T-cell (primary cell): Measurements from ENCODE around the gene CREB3L2. TPM values are rescaled to one million over a fixed set of nuclear protein-coding genes. Genes with fewer than 3 reads are reported as not detected.
"Not testable (repeated sequence)": the region's sequence is repeated elsewhere in the genome, so short reads cannot be mapped to it uniquely, and the experiment has no call there.

Experiments
- ATAC-seq, 4 experiments: fragments of 200-7000 bp in 3 of 4; fragments of 150-1000 bp in 1 of 4; cut with Tn5 transposase; replicated peaks in 1 of 4; 1 replicate in 3 of 4; 2 replicates in 1 of 4; pipeline ENCODE4 v1.10.0; 2021; ENCODE audit warnings: moderate library complexity in 3 of 4, mild to moderate bottlenecking in 2 of 4, moderate number of reproducible peaks in 1 of 4
- CTCF ChIA-PET, 2 donors: fragments of 300-600 bp; sonication (Branson Sonifier 250); formaldehyde crosslinking; loops; one replicate each; lab custom pipeline; 2022; ENCODE audit warnings: antibody characterized with exemption in 2 of 2; lab: Charles Lee
- POLR2A ChIA-PET, 2 donors: fragments of 300-600 bp; sonication (Branson Sonifier 250); formaldehyde crosslinking; loops; one replicate each; lab custom pipeline; 2022; ENCODE audit warnings: antibody characterized with exemption in 2 of 2; lab: Charles Lee
- DNase-seq, 35 experiments: peaks; one replicate each; pipeline versions ENCODE4 v3.0.0 to v3.0.0-alpha.2; 2013 to 2023
- H3K27ac ChIP-seq: one replicate; pipeline ENCODE4 v1.5.1; 2013; ENCODE audit warnings: low read length
- H3K27me3 ChIP-seq, 2 experiments: replicated peaks in 1 of 2; 1 replicate in 1 of 2; 2 replicates in 1 of 2; pipeline versions ENCODE4 v1.6.1 to v1.7.0; 2013; ENCODE audit warnings: low read length in 1 of 2, mixed read lengths in 1 of 2; ENCODE audit not compliant: control insufficient read depth in 2 of 2, insufficient read depth in 2 of 2; ENCODE audit errors: extremely low read depth in 1 of 2
- H3K36me3 ChIP-seq, 2 donors: 1 replicate in 1 of 2; 2 replicates in 1 of 2; pipeline versions ENCODE4 v1.6.1 to v1.7.0; 2013; ENCODE audit warnings: low read length in 1 of 2; ENCODE audit not compliant: control insufficient read depth in 2 of 2, insufficient read depth in 1 of 2; ENCODE audit errors: extremely low read depth in 1 of 2
- H3K4me1 ChIP-seq, 2 experiments: 1 replicate in 1 of 2; 2 replicates in 1 of 2; pipeline versions ENCODE4 v1.6.1 to v1.7.0; 2013; ENCODE audit warnings: low read length in 2 of 2, mixed read lengths in 1 of 2; ENCODE audit not compliant: insufficient read depth in 2 of 2, control insufficient read depth in 1 of 2; ENCODE audit errors: extremely low read depth in 1 of 2
- H3K4me3 ChIP-seq, 2 donors: 1 replicate in 1 of 2; 2 replicates in 1 of 2; pipeline versions ENCODE4 v1.5.1 to v1.7.0; 2013; ENCODE audit warnings: mild to moderate bottlenecking in 2 of 2, low read length in 1 of 2, moderate library complexity in 1 of 2; ENCODE audit not compliant: control insufficient read depth in 1 of 2; ENCODE audit errors: extremely low read depth in 1 of 2
- H3K9me3 ChIP-seq: 2 replicates; pipeline ENCODE4 v1.7.0; 2013
- H3K27ac Mint-ChIP-seq, 2 donors: one replicate each; pipeline ENCODE4 v1.8.0; 2020 to 2021; ENCODE audit warnings: mild to moderate bottlenecking in 2 of 2, mixed read lengths in 2 of 2
- H3K27me3 Mint-ChIP-seq, 2 donors: one replicate each; pipeline ENCODE4 v1.8.0; 2021 to 2022; ENCODE audit warnings: mixed read lengths in 2 of 2
- H3K36me3 Mint-ChIP-seq: one replicate; pipeline ENCODE4 v1.8.0; 2021; ENCODE audit warnings: mixed read lengths
- H3K4me1 Mint-ChIP-seq, 3 donors: one replicate each; pipeline ENCODE4 v1.8.0; 2020 to 2022; ENCODE audit warnings: mixed read lengths in 3 of 3, mild to moderate bottlenecking in 1 of 3
- H3K4me3 Mint-ChIP-seq, 3 donors: one replicate each; pipeline ENCODE4 v1.8.0; 2020 to 2022; ENCODE audit warnings: mild to moderate bottlenecking in 3 of 3, mixed read lengths in 3 of 3, moderate library complexity in 3 of 3
- H3K9me3 Mint-ChIP-seq, 3 donors: one replicate each; pipeline ENCODE4 v1.8.0; 2020 to 2022; ENCODE audit warnings: mixed read lengths in 3 of 3
- WGBS: methylation state at CpG from one replicate; pipeline ENCODE4 v1.1.5; 2013; ENCODE audit warnings: missing lambda C conversion rate; ENCODE audit not compliant: insufficient coverage; 5-methylcytosine and 5-hydroxymethylcytosine counted together
- total RNA-seq, 35 experiments: library from RNA in 6 of 35; stranded (reverse) in 6 of 35; fragments of 120-200 nt in 1 of 35; gene quantifications; one replicate each; pipeline versions ENCODE4 v1.2.1 to v1.2.4 and lab custom pipeline; 2013 to 2026

The CREB3L2 gene
- total RNA-seq, 5 donors from 2014 or later (not counting 1 experiment from before 2014, with no cell fraction given): 21.1 to 40.8 (median 28.9) TPM

GRCh38 chr7:137906636-137907035 lies 95.2 kb downstream of the CREB3L2 start:
- H3K27ac Mint-ChIP-seq: peak overlapping the region in 1 of 2 donors; percentile 21
- H3K4me1 ChIP-seq, H3K9me3 ChIP-seq, ATAC-seq, H3K4me3 ChIP-seq, H3K4me3 Mint-ChIP-seq, H3K9me3 Mint-ChIP-seq, H3K4me1 Mint-ChIP-seq, H3K27ac ChIP-seq, DNase-seq, H3K27me3 Mint-ChIP-seq, H3K27me3 ChIP-seq, POLR2A ChIA-PET: not testable (repeated sequence)
- WGBS: no CpG with 5 or more reads among the region's 4 CpGs
- CTCF ChIA-PET: interaction anchor here (0.5 to 9.9 kb wide), 7 partner anchors 9 to 837 kb away, joined by 3 to 207 read pairs (median 3); partner anchors contain the start of gene CREB3L2 (in 1 of the 2)
- H3K36me3 ChIP-seq: peaks cover 4 to 51% of the 10 kb centered on the region in 2 donors
- peaks cover 58% of the 10 kb centered on the region for H3K36me3 Mint-ChIP-seq

GRCh38 chr7:137904833-137905232 lies 97.1 kb downstream of the CREB3L2 start:
- Histone ChIP-seq H3K4me1 (peaks cover 0 to 5% of the 10 kb centered on the region in 2 experiments), H3K4me3 (no peak overlapping the region), H3K27ac (no peak overlapping the region), H3K36me3 (peaks cover 3 to 54% of the 10 kb centered on the region in 2 donors), H3K9me3 (no peaks in the 10 kb centered on the region), H3K27me3 (no peaks in the 10 kb centered on the region)
- ATAC-seq: no peak
- Mint-ChIP-seq H3K4me3 (no peak overlapping the region), H3K36me3 (peaks cover 55% of the 10 kb centered on the region), H3K27ac (peak overlapping the region; percentile 34 to 57), H3K4me1 (peaks cover 6 to 8% (median 6%) of the 10 kb centered on the region in 3 donors), H3K27me3 (no peaks in the 10 kb centered on the region), H3K9me3 (no peaks in the 10 kb centered on the region)
- no CpG with 5 or more reads among the region's 1 CpG for WGBS
- no peak for DNase-seq
- ChIA-PET CTCF (interaction anchor here (0.7 to 9.9 kb wide), 19 partner anchors 10 to 834 kb away, joined by 3 to 207 read pairs (median 5); partner anchors contain the start of gene CREB3L2 (in 1 of the 2)), POLR2A (no interaction called here)

GRCh38 chr7:137903382-137904169 lies 98.3 kb downstream of the CREB3L2 start:
- Mint-ChIP-seq H3K9me3 (no peaks in the 10 kb centered on the region), H3K27me3 (no peaks in the 10 kb centered on the region), H3K27ac (peak overlapping the region; percentile 59 to 80), H3K36me3 (peaks cover 51% of the 10 kb centered on the region), H3K4me1 (peaks cover 14 to 18% (median 16%) of the 10 kb centered on the region in 3 donors), H3K4me3 (no peak overlapping the region)
- H3K27me3 ChIP-seq: no peaks in the 10 kb centered on the region
- peak overlapping the region; percentile 0 for H3K27ac ChIP-seq
- peaks cover 0 to 51% of the 10 kb centered on the region in 2 donors for H3K36me3 ChIP-seq
- ChIA-PET CTCF (interaction anchor here (0.6 to 9.9 kb wide), 30 partner anchors 9 to 835 kb away, joined by 3 to 207 read pairs (median 4); partner anchors contain the start of gene CREB3L2 (in 2 of the 2)), POLR2A (interaction anchor here in 1 of 2 donors (0.5 kb wide), 1 partner anchor 958 kb away, joined by 6 read pairs; no protein-coding TSS in a partner anchor)
- H3K4me1 ChIP-seq: peaks cover 6 to 12% of the 10 kb centered on the region in 2 experiments
- DNase-seq: peak; percentile 20 to 83 (median 48)
- no peaks in the 10 kb centered on the region for H3K9me3 ChIP-seq
- no peak overlapping the region for H3K4me3 ChIP-seq
- WGBS: 0% methylated on average over 1 of the region's 9 CpGs
- ATAC-seq: peak; percentile 54 to 70 (median 64)

- no peaks in the 10 kb centered on the region for H3K27me3 ChIP-seq
- no peaks in the 10 kb centered on the region for H3K9me3 Mint-ChIP-seq
- H3K27me3 Mint-ChIP-seq: no peaks in the 10 kb centered on the region
- H3K4me3 ChIP-seq: no peak overlapping the region
- H3K4me1 Mint-ChIP-seq: peaks cover 17 to 22% (median 19%) of the 10 kb centered on the region in 3 donors
- H3K4me3 Mint-ChIP-seq: no peak overlapping the region
- peaks cover 0 to 35% of the 10 kb centered on the region in 2 donors for H3K36me3 ChIP-seq
- peaks cover 48% of the 10 kb centered on the region for H3K36me3 Mint-ChIP-seq
- no peak for ATAC-seq
- no peaks in the 10 kb centered on the region for H3K9me3 ChIP-seq
- POLR2A ChIA-PET: interaction anchor here in 1 of 2 donors (0.7 kb wide), 1 partner anchor 86 kb away, joined by 4 read pairs; no protein-coding TSS in a partner anchor
- no peak for DNase-seq
- CTCF ChIA-PET: interaction anchor here (0.9 to 9.9 kb wide), 5 partner anchors 12 to 116 kb away, joined by 3 to 207 read pairs (median 11); partner anchors contain the start of gene CREB3L2 (in 2 of the 2)
- H3K27ac Mint-ChIP-seq: no peak overlapping the region
- no CpG with 5 or more reads among the region's 4 CpGs for WGBS
- H3K4me1 ChIP-seq: peaks cover 6 to 12% of the 10 kb centered on the region in 2 experiments
- no peak overlapping the region for H3K27ac ChIP-seq
These were observed 101.7 kb downstream of the CREB3L2 start for GRCh38 chr7:137900137-137900536.

- H3K4me1 Mint-ChIP-seq: peaks cover 17 to 22% (median 19%) of the 10 kb centered on the region in 3 donors
- H3K27ac ChIP-seq: no peak overlapping the region
- peak overlapping the region; percentile 63 to 82 for H3K27ac Mint-ChIP-seq
- H3K36me3 Mint-ChIP-seq: peaks cover 57% of the 10 kb centered on the region
- WGBS: 16% methylated on average over 8 of the region's 14 CpGs
- no peaks in the 10 kb centered on the region for H3K27me3 ChIP-seq
- CTCF ChIA-PET: interaction anchor here (0.6 to 9.9 kb wide), 6 partner anchors 28 to 242 kb away, joined by 3 to 207 read pairs (median 8); partner anchors contain the start of gene CREB3L2 (in 2 of the 2)
- no peaks in the 10 kb centered on the region for H3K9me3 Mint-ChIP-seq
- H3K4me3 ChIP-seq: peak overlapping the region in 1 of 2 donors; percentile 57
- peaks cover 6 to 12% of the 10 kb centered on the region in 2 experiments for H3K4me1 ChIP-seq
- POLR2A ChIA-PET: interaction anchor here in 1 of 2 donors (0.6 kb wide), 1 partner anchor 1918 kb away, joined by 3 read pairs; no protein-coding TSS in a partner anchor
- no peaks in the 10 kb centered on the region for H3K27me3 Mint-ChIP-seq
- H3K36me3 ChIP-seq: peaks cover 0 to 42% of the 10 kb centered on the region in 2 donors
- peak; percentile 92 to 96 (median 94) for ATAC-seq
- no peaks in the 10 kb centered on the region for H3K9me3 ChIP-seq
- peak overlapping the region; percentile 36 to 63 (median 41) for H3K4me3 Mint-ChIP-seq
- peak; percentile 33 to 81 (median 68) for DNase-seq
These were observed 102.8 kb downstream of the CREB3L2 start for GRCh38 chr7:137898839-137899721.
